Measurements from ENCODE around the gene HTRA3.

The HTRA3 gene

GRCh38 chr4:8277356-8278008, 7.9 kb downstream of the HTRA3 start:
- peak overlapping the region in 10 of 21 experiments; percentile 4 to 67 (median 42) for H3K27ac ChIP-seq
- no peak overlapping the region for H3K4me3 ChIP-seq

DNA sequence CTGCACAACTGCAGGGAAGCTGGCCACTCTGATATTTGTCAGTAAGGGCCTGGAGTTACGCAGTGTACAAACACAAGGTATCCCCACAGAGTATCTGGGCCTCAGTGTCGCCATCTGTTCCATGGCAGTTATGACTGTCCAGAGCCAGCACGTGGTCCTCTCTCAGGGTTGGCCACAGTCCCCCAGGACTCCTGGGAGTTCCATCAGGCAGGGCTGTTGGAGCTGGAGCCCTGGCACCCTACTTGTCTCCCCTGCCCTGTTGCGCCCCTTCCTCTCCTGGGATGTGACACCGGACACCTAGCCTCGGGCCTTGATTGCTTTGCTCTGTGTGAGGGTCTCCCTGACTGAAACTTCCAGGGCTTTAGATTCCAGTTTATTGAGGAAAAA, 8.4 kb downstream of the HTRA3 start:
- H3K27ac ChIP-seq = peak overlapping the region in 10 of 21 experiments; percentile 4 to 67 (median 42)

GRCh38 chr4:8278421-8279287, 9.1 kb downstream of the HTRA3 start:
- no peak overlapping the region for H3K4me3 ChIP-seq
- peak overlapping the region in 9 of 21 experiments; percentile 7 to 67 (median 50) for H3K27ac ChIP-seq

More for the DNA sequence above, 8.4 kb downstream of the HTRA3 start:
- no peak overlapping the region for H3K4me3 ChIP-seq

DNA sequence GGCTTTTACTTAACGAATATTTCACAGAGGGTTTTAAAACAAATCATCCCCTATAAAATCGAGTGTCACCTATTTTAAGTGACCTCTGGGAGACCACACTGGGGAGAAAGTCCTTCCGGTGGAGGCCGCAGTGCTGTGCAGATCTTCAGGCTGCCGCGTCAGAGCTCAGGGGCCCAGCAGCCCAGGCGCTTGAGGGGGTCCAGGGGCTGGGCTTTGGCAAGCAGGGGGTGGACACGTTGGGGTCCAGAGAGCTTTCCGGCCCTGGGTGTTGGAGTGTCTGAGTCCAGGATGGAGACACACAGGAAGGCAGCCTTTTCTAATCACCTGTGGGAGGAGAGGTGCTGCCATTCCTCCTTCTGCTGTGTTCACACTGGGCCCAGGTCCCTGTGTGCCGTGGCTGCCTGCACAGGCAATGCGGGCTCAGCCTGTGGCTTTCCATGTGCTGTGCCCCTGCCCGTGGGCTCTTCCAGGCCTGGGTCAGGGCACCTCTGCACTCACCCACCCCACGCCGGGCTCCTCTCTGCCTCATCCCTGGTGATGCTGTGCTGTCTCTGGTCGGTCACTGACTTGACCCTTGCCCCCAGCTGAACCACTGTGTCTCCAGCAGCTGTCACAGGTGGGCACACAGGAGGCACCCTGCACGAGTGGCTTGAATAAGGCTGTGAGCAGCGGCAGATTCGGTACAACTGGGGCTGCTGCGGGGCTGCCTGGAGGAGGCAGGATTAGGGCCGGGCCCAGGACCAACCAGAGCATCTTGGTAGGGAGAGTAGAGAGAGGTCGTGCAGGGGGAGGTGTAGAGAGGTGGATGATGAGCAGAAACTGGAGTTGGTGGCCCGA, 10.0 kb downstream of the HTRA3 start:
- H3K27ac ChIP-seq = peak overlapping the region in 4 of 21 experiments; percentile 6 to 64 (median 28)

GRCh38 chr4:8280158-8280875, 10.8 kb downstream of the HTRA3 start:
- Histone ChIP-seq H3K27ac (peak overlapping the region in 2 of 21 experiments; percentile 25 to 38), H3K4me3 (no peak overlapping the region)

More for the DNA sequence above, 10.0 kb downstream of the HTRA3 start:
- H3K4me3 ChIP-seq = no peak overlapping the region

DNA sequence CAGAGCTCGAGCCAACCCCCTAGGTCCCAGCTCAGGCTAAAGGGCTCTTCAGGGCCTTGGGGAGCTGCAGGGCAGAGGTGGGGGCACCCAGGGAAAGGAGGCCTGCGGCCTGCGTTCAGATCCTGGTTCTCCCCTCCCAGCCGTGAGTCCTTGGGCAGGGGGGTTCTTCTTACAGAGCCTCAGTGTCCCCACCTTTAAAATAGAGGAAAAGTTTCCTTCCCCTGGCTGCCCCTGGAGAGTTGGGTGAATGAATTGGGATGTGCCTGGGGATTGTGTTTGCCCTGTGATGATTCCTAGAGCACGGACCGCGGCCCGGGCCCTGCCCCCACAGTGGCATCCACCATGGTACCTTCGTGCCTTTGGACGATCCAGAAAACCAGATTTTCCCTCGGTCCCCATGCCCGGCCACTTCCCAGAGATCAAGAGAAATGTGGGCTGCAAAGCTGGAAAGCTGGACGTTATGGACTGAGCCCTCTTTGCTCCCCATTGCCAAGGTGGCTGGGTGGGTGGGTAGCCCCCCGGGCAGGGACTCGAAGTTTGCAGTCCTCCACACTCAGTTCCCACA, 11.4 kb downstream of the HTRA3 start:
- Histone ChIP-seq H3K4me3 (no peak overlapping the region), H3K27ac (peak overlapping the region in 2 of 21 experiments; percentile 18 to 38)

- Histone ChIP-seq H3K27ac (peak overlapping the region in 3 of 21 experiments; percentile 11 to 65 (median 53)), H3K4me3 (no peak overlapping the region)
Measured at GRCh38 chr4:8281519-8282133, 12.1 kb downstream of the HTRA3 start.

DNA sequence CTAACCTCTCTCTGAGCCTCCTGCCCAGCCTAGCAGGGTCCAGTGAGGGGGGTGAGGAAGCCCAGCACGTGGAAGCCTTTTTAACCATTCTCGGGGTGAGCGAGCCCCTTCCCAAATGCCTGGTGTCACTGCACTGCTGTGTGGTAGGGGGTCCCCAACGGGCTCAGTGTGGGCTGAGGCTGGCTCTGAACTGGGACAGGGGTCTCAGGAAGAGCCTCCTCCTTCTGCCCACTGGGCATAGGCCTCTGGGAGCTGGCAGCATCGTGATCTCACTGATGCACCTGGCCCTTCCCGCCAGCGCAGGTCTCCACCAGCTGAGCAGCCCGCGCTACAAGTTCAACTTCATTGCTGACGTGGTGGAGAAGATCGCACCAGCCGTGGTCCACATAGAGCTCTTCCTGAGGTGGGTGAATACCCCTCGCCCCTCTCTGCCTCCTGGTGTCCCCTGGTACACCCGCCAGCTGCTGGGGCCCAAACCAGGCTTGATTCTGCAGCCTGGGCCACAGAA, 12.6 kb downstream of the HTRA3 start:
- H3K27ac ChIP-seq = peak overlapping the region in 4 of 21 experiments; percentile 11 to 65 (median 44)
- H3K4me3 ChIP-seq = no peak overlapping the region

- Histone ChIP-seq H3K4me3 (no peak overlapping the region), H3K27ac (no peak overlapping the region)
Measured at GRCh38 chr4:8282742-8283141, 13.2 kb downstream of the HTRA3 start.

DNA sequence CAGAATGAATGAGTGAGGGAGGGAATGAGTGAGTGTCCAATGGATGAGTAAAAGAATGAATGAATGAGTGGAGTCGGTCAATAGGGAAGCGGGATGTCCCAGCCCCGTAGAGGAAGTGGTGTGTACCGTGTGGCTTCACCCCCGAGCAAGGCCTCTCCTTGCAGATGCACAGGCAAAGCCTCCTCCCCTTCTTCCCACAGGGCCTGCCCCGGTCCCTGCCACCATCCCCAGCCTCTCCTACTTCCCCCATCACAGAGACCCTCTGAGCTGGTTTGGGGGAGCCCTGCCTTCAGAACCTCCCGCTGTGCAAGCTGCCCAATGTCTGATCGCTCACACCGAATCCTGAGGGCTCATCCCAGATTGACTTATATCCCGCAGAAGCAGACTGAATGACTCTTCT, 13.6 kb downstream of the HTRA3 start:
- H3K27ac ChIP-seq = no peak overlapping the region

DNA sequence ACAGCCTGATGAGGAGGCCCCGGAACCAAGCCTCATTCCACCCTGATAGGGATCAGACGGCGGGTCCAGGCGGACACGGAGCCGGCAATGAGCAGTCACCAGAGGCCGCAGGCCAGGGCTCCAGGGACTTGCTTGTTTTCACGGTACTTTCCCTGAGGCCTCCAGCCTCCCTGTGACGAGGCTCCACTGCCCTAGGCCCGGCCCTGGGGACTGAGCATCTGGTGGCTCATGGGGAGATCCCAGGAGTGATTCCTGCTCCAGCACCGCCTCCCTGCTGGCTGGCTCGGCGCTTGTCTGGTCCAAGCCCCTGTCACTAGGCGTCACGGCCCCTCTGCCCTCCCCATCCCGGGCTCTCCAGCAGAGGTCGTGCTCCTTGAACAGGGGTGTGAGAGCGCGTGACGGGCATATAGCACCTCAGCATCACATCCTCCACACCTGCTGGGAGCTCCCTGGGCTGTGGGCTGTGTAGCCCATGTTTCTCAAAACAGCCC, 14.1 kb downstream of the HTRA3 start:
- no peak overlapping the region for H3K27ac ChIP-seq

More for the DNA sequence above, 13.6 kb downstream of the HTRA3 start:
- no peak overlapping the region for H3K4me3 ChIP-seq

GRCh38 chr4:8284391-8284790, 14.8 kb downstream of the HTRA3 start:
- Histone ChIP-seq H3K27ac (no peak overlapping the region), H3K4me3 (no peak overlapping the region)

More for the DNA sequence above, 14.1 kb downstream of the HTRA3 start:
- H3K4me3 ChIP-seq = no peak overlapping the region

DNA sequence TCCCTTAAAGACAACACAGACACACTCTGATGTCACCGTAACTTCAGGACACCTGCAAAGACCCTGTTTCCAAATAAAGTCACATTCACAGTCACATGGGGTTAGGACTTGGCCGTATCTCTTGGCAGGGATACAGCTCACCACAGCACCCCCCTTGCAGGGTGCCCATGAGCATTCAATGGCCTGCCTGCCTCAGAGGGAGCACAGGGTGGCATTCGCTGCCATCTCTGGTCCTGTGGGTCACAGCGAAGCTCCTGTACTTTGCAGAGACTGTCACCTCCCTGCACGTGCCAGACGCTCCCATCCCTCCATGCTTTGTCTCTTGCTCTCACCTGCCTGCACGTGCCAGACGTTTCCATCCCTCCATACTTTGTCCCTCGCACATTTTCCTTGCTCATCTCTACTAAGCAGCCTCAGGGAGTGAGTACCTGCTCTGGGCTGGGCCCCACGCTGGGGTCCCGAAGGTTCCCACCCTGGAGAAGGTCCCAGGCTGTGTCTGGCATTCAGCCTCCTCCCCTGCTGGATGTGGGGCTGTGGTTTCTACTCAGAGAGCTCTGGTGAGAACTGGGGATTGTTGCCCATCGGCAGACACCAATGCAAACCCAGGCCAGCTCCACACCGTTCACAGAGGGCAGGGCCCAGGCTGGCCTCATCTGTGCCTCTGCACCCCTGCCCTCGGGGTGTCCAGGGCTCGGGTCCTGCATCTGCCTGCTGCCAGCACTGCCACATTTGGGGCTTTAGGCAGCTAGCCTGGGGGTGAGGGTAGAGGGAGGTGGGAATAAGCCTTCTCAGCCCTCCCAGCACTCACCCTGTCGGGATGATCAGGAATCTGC, 15.8 kb downstream of the HTRA3 start:
- no peak overlapping the region for H3K27ac ChIP-seq
- no peak overlapping the region for H3K4me3 ChIP-seq

DNA sequence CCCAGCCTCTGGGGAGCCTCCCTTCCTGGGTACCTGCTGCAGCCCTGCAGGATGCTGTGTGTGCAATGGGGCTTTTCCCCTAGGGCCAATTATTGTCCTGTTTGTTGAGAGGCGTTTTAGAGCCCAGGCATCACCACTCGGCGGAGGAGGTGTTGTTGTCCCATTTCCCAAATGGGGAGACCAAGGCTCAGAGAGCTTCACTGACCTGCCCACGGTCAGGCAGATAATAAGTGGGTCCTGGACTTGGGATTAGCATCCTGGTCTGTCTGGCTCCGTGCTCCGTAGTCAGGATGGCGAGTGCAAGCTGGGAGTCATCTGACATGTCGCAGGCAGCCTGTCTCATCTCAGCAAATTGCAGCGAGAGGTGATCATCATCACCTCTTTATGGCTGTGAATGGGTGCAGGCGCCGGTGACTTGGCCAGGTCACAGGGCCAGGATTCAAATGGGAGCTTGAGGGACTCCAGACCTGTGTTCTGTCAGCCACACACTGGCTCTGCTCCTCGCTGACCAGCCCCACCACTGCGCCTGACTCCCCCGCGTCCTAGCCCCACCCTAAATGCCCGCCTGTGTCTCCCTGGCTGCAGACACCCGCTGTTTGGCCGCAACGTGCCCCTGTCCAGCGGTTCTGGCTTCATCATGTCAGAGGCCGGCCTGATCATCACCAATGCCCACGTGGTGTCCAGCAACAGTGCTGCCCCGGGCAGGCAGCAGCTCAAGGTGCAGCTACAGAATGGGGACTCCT, 16.6 kb downstream of the HTRA3 start:
- Histone ChIP-seq H3K4me3 (no peak overlapping the region), H3K27ac (no peak overlapping the region)

GRCh38 chr4:8286719-8287342, 17.3 kb downstream of the HTRA3 start:
- Histone ChIP-seq H3K27ac (no peak overlapping the region), H3K4me3 (no peak overlapping the region)

Data from skin epidermis (tissue), 12 donors.